Heart left ventricle (tissue), 13 donors: ENCODE results near the gene ASCC2.

Source experiments
- POLR2A ChIP-seq, 2 donors: fragments of 450-650 bp; IDR thresholded peaks; one replicate each; pipeline ENCODE4 v1.6.1; 2017; ENCODE audit warnings: antibody characterized with exemption in 2 of 2, mild to moderate bottlenecking in 2 of 2, moderate library complexity in 2 of 2
- TF ChIP-seq, protein P1 (sequence below), 12 donors: fragments of 200-600 bp; sonication (generic) in 4 of 12; IDR thresholded peaks; one replicate each; pipeline versions ENCODE4 v1.5.0 to v1.8.0; 2018 to 2022; ENCODE audit warnings: antibody characterized with exemption in 12 of 12, mild to moderate bottlenecking in 5 of 12
- donor health status: ischemic (EF 13 %, LVEDD 7.1; RV severe dilation, severe dysfunction).
- donor health status: DM: no; HTN: yes; CAD: no.
- donor health status: DM: no; HTN: no; CAD: no.
- donor health status: ischemic (EF 25% LVEDD 6.9; RV normal size, moderate dysfunction).
- donor health status: ischemic (EF 25% LVEDD 5.7; RV mildly dilated, moderate dysfunction).
- donor health status: ischemic (EF 35%, LVEDD 5.7; RV mildly dilated, moderate dysfunction).
- donor health status: nonischemic (EF 11% LVEDD 7.7; RV severe dilation, severe dysfunction).
- donor health status: DM: yes; HTN: yes; CAD: no.
- donor health status: PGD.
- donor health status: ischemic (EF 29% LVEDD 5.4; RV normal size, mild dysfunction).
- donor health status: nonischemic (EF 23%, LVEDD 6.1; RV moderate dilation, normal function).

DNA sequence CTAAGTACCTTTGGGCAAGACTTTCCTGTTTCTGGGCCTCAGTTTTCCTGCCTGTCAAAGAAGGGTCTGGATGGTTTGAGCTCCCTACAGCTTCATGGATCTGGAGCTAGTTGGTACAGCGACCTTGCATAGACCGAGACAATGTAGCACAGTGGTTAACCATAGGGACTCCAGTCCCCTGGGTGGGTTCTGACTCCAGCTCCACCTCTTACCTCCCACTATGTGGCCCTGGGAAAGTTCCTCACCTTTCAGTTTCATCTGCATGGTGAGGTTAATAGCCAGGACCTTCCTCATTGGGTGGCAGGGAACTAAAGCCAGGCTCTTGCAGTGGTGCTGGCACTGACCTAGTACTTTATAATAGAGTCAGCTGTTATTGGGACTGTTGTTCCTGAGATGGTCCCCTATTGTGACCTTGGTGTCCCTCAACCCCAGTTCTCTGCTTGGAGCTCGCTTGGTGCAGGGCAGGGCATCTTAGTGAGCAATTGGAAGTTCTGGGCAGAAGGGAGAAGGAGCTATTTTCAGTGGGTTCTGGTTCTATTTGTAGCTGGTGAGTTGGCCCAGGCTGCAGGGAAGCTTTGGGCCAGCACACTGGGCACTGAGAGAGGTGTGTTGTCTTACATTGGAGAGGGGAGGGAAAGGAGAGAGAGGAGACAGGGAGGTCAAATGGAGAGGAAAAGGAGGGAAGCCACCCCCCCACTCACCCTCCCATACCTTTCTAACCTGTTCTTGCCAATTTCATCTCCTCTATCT is 34.2 kb upstream of the ASCC2 start:
- TF ChIP-seq, protein P1, sequence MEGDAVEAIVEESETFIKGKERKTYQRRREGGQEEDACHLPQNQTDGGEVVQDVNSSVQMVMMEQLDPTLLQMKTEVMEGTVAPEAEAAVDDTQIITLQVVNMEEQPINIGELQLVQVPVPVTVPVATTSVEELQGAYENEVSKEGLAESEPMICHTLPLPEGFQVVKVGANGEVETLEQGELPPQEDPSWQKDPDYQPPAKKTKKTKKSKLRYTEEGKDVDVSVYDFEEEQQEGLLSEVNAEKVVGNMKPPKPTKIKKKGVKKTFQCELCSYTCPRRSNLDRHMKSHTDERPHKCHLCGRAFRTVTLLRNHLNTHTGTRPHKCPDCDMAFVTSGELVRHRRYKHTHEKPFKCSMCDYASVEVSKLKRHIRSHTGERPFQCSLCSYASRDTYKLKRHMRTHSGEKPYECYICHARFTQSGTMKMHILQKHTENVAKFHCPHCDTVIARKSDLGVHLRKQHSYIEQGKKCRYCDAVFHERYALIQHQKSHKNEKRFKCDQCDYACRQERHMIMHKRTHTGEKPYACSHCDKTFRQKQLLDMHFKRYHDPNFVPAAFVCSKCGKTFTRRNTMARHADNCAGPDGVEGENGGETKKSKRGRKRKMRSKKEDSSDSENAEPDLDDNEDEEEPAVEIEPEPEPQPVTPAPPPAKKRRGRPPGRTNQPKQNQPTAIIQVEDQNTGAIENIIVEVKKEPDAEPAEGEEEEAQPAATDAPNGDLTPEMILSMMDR (IDR thresholded peaks at IDR 0.05) = no peak
- TF ChIP-seq POLR2A (IDR thresholded peaks at IDR 0.05) = no peak
